ENCODE results near the gene PPP2R5C.

Gene PPP2R5C

GRCh38 chr14:101899263-101899662 lies 137.8 kb downstream of the PPP2R5C start:
- ChIA-PET POLR2A (no interaction called here), CTCF (interaction anchor here (0.9 to 2.4 kb wide), 3 partner anchors 9 to 129 kb away, joined by 3 to 11 read pairs (median 4); no protein-coding TSS in a partner anchor)
- no peak for TF ChIP-seq CTCF (IDR thresholded peaks at IDR 0.05; ENCODE audit: control extremely low read depth, extremely low read depth, low read depth, missing control alignments)
- no peak for DNase-seq (ENCODE audit: extremely low spot score)

GRCh38 chr14:101900253-101900652 lies 138.7 kb downstream of the PPP2R5C start:
- ChIA-PET CTCF (interaction anchor here (0.9 to 2.4 kb wide), 2 partner anchors 8 to 130 kb away, joined by 3 to 11 read pairs; no protein-coding TSS in a partner anchor), POLR2A (no interaction called here)
- DNase-seq (ENCODE audit: extremely low spot score): no peak
- no peak for TF ChIP-seq CTCF (IDR thresholded peaks at IDR 0.05; ENCODE audit: control extremely low read depth, extremely low read depth, low read depth, missing control alignments)

- TF ChIP-seq CTCF (IDR thresholded peaks at IDR 0.05; ENCODE audit: control extremely low read depth, extremely low read depth, low read depth, missing control alignments): no peak
- POLR2A ChIA-PET: no interaction called here
- CTCF ChIA-PET: no interaction called here
- DNase-seq (ENCODE audit: extremely low spot score): no peak
These were observed 141.6 kb downstream of the PPP2R5C start for GRCh38 chr14:101903111-101903561.

GRCh38 chr14:101905614-101906013 lies 144.1 kb downstream of the PPP2R5C start:
- POLR2A ChIA-PET: no interaction called here
- DNase-seq (ENCODE audit: extremely low spot score): no peak
- no peak for TF ChIP-seq CTCF (IDR thresholded peaks at IDR 0.05; ENCODE audit: control extremely low read depth, extremely low read depth, low read depth, missing control alignments)
- CTCF ChIA-PET: interaction anchor here (1.4 kb wide), 1 partner anchor 135 kb away, joined by 3 read pairs; no protein-coding TSS in a partner anchor

GRCh38 chr14:101906645-101907044 lies 145.1 kb downstream of the PPP2R5C start:
- CTCF ChIA-PET: interaction anchor here (1.4 kb wide), 1 partner anchor 136 kb away, joined by 3 read pairs; no protein-coding TSS in a partner anchor

GRCh38 chr14:101907619-101908018 lies 146.1 kb downstream of the PPP2R5C start:
- TF ChIP-seq CTCF (IDR thresholded peaks at IDR 0.05; ENCODE audit: control extremely low read depth, extremely low read depth, low read depth, missing control alignments): no peak
- CTCF ChIA-PET: interaction anchor here (2.3 kb wide), 1 partner anchor 136 kb away, joined by 9 read pairs; no protein-coding TSS in a partner anchor
- POLR2A ChIA-PET: no interaction called here
- DNase-seq (ENCODE audit: extremely low spot score): no peak

More at GRCh38 chr14:101906645-101907044, 145.1 kb downstream of the PPP2R5C start:
- no peak for DNase-seq (ENCODE audit: extremely low spot score)
- TF ChIP-seq CTCF (IDR thresholded peaks at IDR 0.05; ENCODE audit: control extremely low read depth, extremely low read depth, low read depth, missing control alignments): no peak
- POLR2A ChIA-PET: no interaction called here

Data from GM10248 (cell line).